SH-SY5Y (cell line): ENCODE measurements around the gene KLHL10.

ENCODE experiments used
- GATA2 ChIP-seq: IDR thresholded peaks from 2 replicates; pipeline ENCODE4 v1.6.1; 2011; ENCODE audit warnings: mild to moderate bottlenecking, low read depth, low read length
- GATA3 ChIP-seq: IDR thresholded peaks from 2 replicates; pipeline ENCODE4 v1.6.1; 2011; ENCODE audit warnings: low read depth, mild to moderate bottlenecking, low read length, moderate library complexity

The KLHL10 gene

GRCh38 chr17:41865596-41865893 lies 27.9 kb downstream of the KLHL10 start:
- TF ChIP-seq GATA3 (no peak), GATA2 (no peak)

- TF ChIP-seq GATA3, result no peak
- no peak for TF ChIP-seq GATA2
These were observed 30.9 kb downstream of the KLHL10 start for GRCh38 chr17:41868568-41868967.

GRCh38 chr17:41869426-41869825 lies 31.8 kb downstream of the KLHL10 start:
- TF ChIP-seq GATA3, result no peak
- TF ChIP-seq GATA2, result no peak

- TF ChIP-seq GATA2, result no peak
- no peak for TF ChIP-seq GATA3
These were observed 32.5 kb downstream of the KLHL10 start for GRCh38 chr17:41870097-41870496.

GRCh38 chr17:41870627-41871026 lies 33.0 kb downstream of the KLHL10 start:
- TF ChIP-seq GATA2, result no peak
- TF ChIP-seq GATA3, result no peak

- no peak for TF ChIP-seq GATA3
- TF ChIP-seq GATA2, result no peak
These were observed 34.2 kb downstream of the KLHL10 start for GRCh38 chr17:41871789-41872188.

GRCh38 chr17:41873559-41874292 lies 36.1 kb downstream of the KLHL10 start:
- TF ChIP-seq GATA3 (no peak), GATA2 (no peak)

GRCh38 chr17:41880130-41880529 lies 42.5 kb downstream of the KLHL10 start:
- TF ChIP-seq GATA2 (no peak), GATA3 (no peak)

GRCh38 chr17:41882756-41883155 lies 45.1 kb downstream of the KLHL10 start:
- no peak for TF ChIP-seq GATA3
- no peak for TF ChIP-seq GATA2

GRCh38 chr17:41885733-41886132 lies 48.1 kb downstream of the KLHL10 start:
- TF ChIP-seq GATA3 (no peak), GATA2 (no peak)

- TF ChIP-seq GATA2 (no peak), GATA3 (no peak)
These were observed 50.8 kb downstream of the KLHL10 start for GRCh38 chr17:41888332-41888965.

GRCh38 chr17:41891135-41892020 lies 53.8 kb downstream of the KLHL10 start:
- no peak for TF ChIP-seq GATA2
- no peak for TF ChIP-seq GATA3

- TF ChIP-seq GATA3 (no peak), GATA2 (no peak)
These were observed 54.4 kb downstream of the KLHL10 start for GRCh38 chr17:41892021-41892376.

GRCh38 chr17:41893384-41893783 lies 55.8 kb downstream of the KLHL10 start:
- TF ChIP-seq GATA3, result no peak
- TF ChIP-seq GATA2, result no peak
